B cell (primary cell): ENCODE results near the gene HELLS.

ENCODE experiments used
- CTCF ChIP-seq: fragments of 200-600 bp; IDR thresholded peaks from one replicate; pipeline ENCODE4 v1.8.0; 2022; ENCODE audit warnings: antibody characterized with exemption, mild to moderate bottlenecking
- EZH2 ChIP-seq: IDR thresholded peaks from 2 replicates; pipeline ENCODE4 v1.6.1; 2012; ENCODE audit warnings: borderline replicate concordance, low read depth, mild to moderate bottlenecking, moderate library complexity, low read length; ENCODE audit not compliant: insufficient read depth, poor library complexity, severe bottlenecking

DNA sequence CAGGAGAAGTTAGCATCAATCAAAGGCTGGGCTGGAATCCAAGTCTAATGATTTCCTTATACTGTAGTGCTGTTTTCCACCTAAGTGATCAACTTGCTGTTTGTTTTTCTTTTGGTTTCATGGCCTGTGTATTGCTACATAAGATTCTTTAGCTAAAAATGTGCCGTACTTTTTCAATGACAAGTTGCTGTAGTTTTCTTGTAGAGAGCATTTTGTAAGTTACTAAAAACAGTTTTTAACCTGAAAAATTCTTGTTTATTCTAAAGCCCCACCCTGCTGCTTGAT lies 1.3 kb downstream of the HELLS start:
- TF ChIP-seq EZH2 = no peak
- no peak for TF ChIP-seq CTCF
